LNCAP (cell line): ENCODE measurements around the gene TBX1.

Source experiments
- TF ChIP-seq, protein P1 (sequence below): fragments of 450-650 bp; IDR thresholded peaks from 2 replicates; pipeline ENCODE4 v1.5.1; 2017; ENCODE audit warnings: mild to moderate bottlenecking

TBX1 gene

DNA sequence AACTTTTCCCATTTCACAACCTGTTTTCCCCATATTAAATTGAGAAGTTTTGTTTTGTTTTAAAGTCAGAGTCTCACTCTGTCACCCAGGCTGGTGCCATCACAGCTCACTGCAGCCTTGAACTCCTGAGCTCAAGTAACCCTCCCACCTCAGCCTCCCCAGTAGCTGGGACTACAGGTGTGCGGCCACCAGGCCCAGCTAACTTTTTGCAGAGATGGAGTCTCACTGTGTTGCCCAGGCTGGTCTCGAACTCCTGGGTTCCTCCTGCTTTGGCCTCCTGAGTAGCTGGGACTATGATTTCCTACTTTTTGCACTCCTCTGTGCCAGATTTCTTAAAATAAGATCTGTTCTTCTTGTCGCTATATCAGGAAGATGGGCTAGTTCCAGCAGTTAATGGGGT is 49.2 kb downstream of the TBX1 start:
- TF ChIP-seq, protein P1, sequence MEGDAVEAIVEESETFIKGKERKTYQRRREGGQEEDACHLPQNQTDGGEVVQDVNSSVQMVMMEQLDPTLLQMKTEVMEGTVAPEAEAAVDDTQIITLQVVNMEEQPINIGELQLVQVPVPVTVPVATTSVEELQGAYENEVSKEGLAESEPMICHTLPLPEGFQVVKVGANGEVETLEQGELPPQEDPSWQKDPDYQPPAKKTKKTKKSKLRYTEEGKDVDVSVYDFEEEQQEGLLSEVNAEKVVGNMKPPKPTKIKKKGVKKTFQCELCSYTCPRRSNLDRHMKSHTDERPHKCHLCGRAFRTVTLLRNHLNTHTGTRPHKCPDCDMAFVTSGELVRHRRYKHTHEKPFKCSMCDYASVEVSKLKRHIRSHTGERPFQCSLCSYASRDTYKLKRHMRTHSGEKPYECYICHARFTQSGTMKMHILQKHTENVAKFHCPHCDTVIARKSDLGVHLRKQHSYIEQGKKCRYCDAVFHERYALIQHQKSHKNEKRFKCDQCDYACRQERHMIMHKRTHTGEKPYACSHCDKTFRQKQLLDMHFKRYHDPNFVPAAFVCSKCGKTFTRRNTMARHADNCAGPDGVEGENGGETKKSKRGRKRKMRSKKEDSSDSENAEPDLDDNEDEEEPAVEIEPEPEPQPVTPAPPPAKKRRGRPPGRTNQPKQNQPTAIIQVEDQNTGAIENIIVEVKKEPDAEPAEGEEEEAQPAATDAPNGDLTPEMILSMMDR = no peak

DNA sequence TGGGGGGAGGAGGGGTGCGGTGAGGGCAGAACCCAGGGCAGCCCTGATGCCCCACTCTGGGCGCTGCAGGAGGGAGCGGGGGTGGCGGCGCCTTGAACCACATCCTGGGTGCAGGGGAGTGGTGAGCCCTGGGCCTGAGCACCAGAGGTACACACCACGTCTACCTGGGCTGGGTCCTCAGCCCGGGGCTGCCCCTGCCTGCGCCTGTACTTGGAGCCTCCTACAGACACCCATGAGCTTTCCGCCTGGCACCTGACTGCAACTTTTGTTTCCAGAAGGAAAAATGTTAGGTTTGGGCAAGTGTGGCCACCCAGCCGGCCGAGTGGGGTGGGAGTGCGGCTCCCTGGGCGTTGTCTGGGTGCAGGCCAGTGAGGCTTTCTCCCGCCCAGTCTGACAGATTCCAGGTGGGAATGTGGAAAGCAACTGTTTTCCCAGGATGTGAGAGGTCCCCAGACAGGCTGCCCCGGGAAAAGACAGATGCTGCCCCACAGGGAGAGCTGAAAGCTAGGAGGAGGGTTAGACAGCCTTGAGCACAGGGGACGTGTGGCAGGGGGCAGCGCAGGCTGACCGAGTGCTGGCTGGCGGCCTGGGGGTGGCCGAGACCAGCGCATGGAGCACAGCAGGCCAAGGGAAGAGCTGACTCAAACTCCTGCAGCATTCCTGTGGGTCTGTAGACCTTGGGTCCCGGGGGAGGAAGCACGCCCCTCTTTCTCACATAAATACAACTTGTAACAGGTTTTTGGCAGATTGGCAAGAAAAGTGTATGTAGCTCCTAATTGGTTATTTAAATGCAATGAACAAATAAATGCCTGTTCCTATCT is 50.0 kb downstream of the TBX1 start:
- TF ChIP-seq, protein P1 = no peak

DNA sequence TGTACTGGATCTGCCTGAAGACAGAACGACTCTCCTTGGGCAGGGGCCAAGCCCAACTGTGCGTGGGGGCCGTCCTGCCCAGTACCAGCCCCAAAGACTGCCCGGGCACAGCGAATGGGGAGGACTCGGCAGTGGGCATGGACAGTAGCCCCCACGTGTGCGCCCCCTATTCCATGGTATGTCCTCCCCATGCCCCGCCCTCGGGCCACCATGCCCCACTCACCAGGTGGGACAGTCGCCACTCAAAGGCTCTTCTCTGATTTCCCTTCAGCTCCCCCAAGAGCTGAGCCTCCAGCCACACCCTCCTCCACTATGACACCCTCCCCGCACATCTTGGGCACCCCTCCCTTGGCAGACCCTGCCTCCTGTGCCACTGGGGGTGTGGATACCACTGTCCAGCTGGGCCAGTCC is 50.6 kb downstream of the TBX1 start:
- TF ChIP-seq, protein P1 = no peak

DNA sequence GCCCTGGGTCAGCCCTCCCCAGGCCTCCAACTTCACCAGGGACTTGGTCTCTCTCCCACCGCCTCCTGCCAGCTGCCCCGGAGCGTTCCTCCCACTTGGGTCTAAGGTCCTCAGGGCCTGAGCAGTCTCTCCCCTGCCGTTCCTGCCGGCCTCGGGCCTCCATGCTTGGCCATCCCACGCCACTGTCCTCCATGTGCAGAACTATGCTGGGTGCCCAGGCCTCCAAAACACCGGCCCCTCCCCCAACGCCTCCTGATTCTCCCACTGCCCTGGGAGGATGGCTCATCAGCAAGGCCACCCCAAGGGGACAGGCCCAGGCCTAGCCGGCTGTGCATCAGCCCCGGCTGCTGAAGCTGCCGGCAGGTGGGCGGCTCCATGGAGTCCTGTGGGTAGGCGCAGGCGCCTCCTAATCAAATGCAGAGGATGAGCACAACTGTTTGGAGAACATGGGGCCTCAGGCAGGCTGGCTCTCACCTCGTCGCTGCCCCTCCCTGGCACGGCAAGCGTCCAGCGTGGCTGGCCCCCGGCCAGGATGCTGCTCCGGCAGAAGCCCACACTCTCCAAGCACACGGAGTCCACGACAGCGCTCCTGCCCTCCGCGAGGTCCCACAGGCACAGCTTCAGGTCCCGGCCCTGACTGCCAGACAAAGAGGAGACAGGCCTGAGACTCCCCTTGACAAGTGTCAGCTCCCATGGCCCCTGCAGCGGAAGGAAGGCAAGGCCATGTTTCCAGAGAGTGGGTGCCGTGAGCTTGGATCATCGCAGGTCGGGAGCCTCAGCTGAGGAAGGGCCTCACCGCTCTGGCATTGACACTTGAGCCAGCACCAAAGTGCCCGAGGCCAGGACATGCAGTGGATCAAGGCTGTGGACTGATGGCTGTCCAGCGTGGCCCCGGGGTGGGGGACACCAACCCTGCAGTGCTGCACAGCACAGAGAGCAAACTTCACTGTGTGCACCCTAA is 51.5 kb downstream of the TBX1 start:
- TF ChIP-seq, protein P1 = no peak

DNA sequence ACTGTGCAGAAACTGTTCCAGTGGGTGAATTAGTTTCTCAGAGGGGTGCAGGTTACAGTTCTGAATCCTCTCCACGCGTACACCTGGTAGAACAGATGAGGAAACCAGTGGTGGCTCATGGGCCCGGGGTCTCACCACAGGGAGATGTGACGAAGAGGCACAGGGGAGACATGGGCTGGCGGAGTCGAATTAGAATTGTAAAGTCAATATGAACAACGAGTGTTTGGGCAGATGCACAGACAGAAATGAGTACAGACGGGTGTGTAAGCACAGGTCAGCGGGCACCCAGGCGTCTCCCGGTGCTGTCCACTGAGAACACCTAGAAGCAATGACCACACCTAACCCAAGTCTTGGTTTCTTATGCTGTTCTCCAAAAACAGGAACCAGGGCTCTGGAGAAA is 52.3 kb downstream of the TBX1 start:
- TF ChIP-seq, protein P1 = no peak

DNA sequence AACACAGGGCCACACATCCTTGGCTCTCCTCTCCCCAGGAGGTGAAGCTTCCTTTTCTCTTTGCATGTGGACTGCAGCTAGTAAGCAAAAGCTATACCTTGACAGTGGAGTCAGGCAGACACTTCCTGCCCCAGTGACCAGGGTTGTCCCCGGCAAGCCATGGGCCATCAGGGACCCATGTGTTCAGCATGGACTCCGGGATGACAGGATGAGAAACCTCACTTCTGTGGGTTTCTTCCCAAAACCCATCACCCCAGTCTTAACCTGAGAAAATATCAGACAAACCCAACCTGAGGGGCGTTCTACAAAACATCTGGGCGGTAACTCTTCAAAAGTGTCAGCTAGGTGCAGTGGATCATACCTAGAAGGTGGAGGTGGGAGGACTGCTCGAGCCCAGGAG is 53.9 kb downstream of the TBX1 start:
- TF ChIP-seq, protein P1 = no peak

DNA sequence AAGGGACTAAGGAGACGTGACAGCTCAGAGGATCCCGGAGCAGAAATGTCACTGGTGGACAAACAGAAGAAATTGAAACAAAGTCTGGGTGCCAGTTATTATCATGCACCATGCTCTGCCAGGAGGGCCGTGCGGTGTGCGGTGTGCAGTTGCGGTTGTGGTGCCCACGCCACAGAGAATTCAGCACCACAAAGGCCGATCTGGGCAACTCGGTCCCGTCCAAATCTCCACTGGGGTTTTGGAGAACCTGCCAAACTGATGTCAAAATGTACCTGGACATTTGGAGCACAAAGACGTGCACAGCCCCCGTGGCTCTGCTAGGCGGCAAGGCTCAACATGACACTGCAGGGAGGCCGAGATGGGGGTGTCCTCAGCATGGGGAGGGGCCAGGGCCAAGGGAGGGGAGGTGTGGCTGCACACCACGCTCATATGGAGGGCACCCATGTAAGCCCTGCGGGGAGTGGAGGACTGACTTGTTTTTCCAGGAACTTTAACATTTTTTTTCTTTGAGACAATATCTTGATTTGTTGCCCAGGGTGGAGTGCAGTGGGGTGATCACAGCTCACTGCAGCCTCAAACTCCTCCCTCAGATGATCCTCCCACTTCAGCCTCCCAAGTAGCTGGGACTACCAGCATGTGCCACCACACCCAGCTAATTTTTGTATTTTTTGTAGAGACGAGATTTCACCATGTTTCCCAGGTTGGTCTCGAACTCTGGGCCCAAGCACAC is 54.7 kb downstream of the TBX1 start:
- TF ChIP-seq, protein P1 = no peak
